Measurements from ENCODE around the gene CSTF1. TPM values are rescaled to one million over a fixed set of nuclear protein-coding genes. Genes with fewer than 3 reads are reported as not detected.

CSTF1 gene
- total RNA-seq, 1 donor = 49.6 TPM

GRCh38 chr20:56453352-56453751 lies 60.9 kb downstream of the CSTF1 start:
- H3K4me3 ChIP-seq (ENCODE audit: low read depth, low read length) = no peak overlapping the region
- TF ChIP-seq CTCF (IDR thresholded peaks at IDR 0.05; ENCODE audit: insufficient read depth, low read length) = no peak
- no peak for DNase-seq (ENCODE audit: low read depth)

GRCh38 chr20:56454754-56455153 lies 62.3 kb downstream of the CSTF1 start:
- H3K4me3 ChIP-seq (ENCODE audit: low read depth, low read length) = no peak overlapping the region
- no peak for TF ChIP-seq CTCF (IDR thresholded peaks at IDR 0.05; ENCODE audit: insufficient read depth, low read length)
- DNase-seq (ENCODE audit: low read depth) = no peak

Other genes starting within 250 kb of the CSTF1 start
- gene MC3R, start 143.9 kb upstream of the CSTF1 start, total RNA-seq (ENCODE audit: low replicate concordance) = not detected in 2 replicates
- 53.3 and 56.1 TPM in 2 replicates for gene FAM210B, start 33.7 kb upstream of the CSTF1 start, total RNA-seq (ENCODE audit: low replicate concordance)
- gene AURKA, start 430 bp upstream of the CSTF1 start, total RNA-seq (ENCODE audit: low replicate concordance) = 2.1 and 29.1 TPM in 2 replicates
- gene CASS4, start 19.6 kb downstream of the CSTF1 start, total RNA-seq (ENCODE audit: low replicate concordance) = 0.09 and 0.49 TPM in 2 replicates
- gene RTF2, start 76.0 kb downstream of the CSTF1 start, total RNA-seq (ENCODE audit: low replicate concordance) = 61.5 and 66.1 TPM in 2 replicates
- not detected in 2 replicates for gene FAM209A, start 132.1 kb downstream of the CSTF1 start, total RNA-seq (ENCODE audit: low replicate concordance)
- gene FAM209B, start 140.6 kb downstream of the CSTF1 start, total RNA-seq (ENCODE audit: low replicate concordance) = not detected in 2 replicates
- 0.08 TPM in 1 of 2 replicates, not detected in the other for gene TFAP2C, start 236.7 kb downstream of the CSTF1 start, total RNA-seq (ENCODE audit: low replicate concordance)